ENCODE data around the gene ZNF608. TPM values are rescaled to one million over a fixed set of nuclear protein-coding genes. Genes with fewer than 3 reads are reported as not detected.

The ZNF608 gene
- total RNA-seq, 1 donor from 2014 or later: 20.6 TPM

DNA sequence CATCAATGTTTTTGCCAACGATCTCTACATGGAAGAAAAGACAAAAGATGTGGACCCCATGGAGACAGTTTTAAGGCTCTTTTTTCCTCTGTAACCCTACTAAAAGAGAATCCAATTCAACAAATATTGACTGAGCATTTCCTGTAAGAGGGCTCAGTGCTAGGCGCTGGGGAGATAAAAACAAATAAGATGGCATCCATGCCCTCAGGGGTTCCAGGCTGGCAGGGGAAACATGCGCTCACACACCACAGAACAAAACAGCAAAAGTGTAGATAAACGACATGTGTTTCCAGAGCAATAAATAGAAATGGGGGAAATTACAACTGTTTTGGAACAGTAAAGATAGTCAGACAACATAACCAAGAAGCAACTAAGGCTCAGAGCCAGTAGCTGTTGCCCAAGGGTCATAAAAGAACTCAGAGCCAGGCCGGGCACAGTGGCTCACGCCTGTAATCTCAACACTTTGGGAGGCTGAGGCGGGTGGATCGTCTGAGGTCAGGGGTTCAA is 25.2 kb downstream of the ZNF608 start:
- TF ChIP-seq POLR2A (IDR thresholded peaks at IDR 0.05) (no peak), POLR2AphosphoS5 (IDR thresholded peaks at IDR 0.05; ENCODE audit: insufficient read depth in 1 of 2, low read depth in 1 of 2) (no peak)
- TF ChIP-seq, protein P1, sequence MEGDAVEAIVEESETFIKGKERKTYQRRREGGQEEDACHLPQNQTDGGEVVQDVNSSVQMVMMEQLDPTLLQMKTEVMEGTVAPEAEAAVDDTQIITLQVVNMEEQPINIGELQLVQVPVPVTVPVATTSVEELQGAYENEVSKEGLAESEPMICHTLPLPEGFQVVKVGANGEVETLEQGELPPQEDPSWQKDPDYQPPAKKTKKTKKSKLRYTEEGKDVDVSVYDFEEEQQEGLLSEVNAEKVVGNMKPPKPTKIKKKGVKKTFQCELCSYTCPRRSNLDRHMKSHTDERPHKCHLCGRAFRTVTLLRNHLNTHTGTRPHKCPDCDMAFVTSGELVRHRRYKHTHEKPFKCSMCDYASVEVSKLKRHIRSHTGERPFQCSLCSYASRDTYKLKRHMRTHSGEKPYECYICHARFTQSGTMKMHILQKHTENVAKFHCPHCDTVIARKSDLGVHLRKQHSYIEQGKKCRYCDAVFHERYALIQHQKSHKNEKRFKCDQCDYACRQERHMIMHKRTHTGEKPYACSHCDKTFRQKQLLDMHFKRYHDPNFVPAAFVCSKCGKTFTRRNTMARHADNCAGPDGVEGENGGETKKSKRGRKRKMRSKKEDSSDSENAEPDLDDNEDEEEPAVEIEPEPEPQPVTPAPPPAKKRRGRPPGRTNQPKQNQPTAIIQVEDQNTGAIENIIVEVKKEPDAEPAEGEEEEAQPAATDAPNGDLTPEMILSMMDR (IDR thresholded peaks at IDR 0.05): no peak
- Histone ChIP-seq H3K36me3 (no peaks in the 10 kb centered on the region), H3K4me1 (peaks cover 19% of the 10 kb centered on the region), H3K27ac (no peak overlapping the region), H3K27me3 (no peaks in the 10 kb centered on the region), H3K9me3 (no peaks in the 10 kb centered on the region), H3K4me3 (no peak overlapping the region)
- DNase-seq (ENCODE audit: extremely low spot score in 2 of 2): no peak
- intact Hi-C loops (cut with DNase I): no loop called here

DNA sequence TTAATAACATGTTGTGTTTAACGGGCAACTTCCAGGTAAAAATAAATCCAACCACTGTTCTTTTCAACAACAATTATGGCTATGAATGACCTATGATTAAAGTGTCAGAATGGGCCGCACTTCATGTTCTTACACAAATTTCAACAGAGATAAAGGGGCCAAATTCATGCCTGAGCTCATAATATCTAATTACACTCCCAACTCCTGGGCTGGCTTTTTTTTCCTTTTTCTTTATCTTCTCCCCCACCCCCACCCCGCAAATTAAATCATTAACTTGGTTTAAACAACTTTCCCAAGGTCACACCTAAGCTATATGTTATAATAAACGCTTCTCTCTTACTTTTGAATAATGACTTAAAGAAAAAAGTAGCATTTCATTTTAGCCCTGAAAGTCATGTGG is 25.8 kb downstream of the ZNF608 start:
- H3K4me3 ChIP-seq: no peak overlapping the region
- no peaks in the 10 kb centered on the region for H3K9me3 ChIP-seq
- TF ChIP-seq, protein P1 (IDR thresholded peaks at IDR 0.05): no peak
- TF ChIP-seq POLR2A (IDR thresholded peaks at IDR 0.05): no peak
- TF ChIP-seq POLR2AphosphoS5 (IDR thresholded peaks at IDR 0.05; ENCODE audit: insufficient read depth in 1 of 2, low read depth in 1 of 2): no peak
- intact Hi-C loops (cut with DNase I): no loop called here
- DNase-seq (ENCODE audit: extremely low spot score in 2 of 2): no peak
- H3K36me3 ChIP-seq: no peaks in the 10 kb centered on the region
- no peaks in the 10 kb centered on the region for H3K27me3 ChIP-seq
- no peak overlapping the region for H3K27ac ChIP-seq
- peaks cover 19% of the 10 kb centered on the region for H3K4me1 ChIP-seq

DNA sequence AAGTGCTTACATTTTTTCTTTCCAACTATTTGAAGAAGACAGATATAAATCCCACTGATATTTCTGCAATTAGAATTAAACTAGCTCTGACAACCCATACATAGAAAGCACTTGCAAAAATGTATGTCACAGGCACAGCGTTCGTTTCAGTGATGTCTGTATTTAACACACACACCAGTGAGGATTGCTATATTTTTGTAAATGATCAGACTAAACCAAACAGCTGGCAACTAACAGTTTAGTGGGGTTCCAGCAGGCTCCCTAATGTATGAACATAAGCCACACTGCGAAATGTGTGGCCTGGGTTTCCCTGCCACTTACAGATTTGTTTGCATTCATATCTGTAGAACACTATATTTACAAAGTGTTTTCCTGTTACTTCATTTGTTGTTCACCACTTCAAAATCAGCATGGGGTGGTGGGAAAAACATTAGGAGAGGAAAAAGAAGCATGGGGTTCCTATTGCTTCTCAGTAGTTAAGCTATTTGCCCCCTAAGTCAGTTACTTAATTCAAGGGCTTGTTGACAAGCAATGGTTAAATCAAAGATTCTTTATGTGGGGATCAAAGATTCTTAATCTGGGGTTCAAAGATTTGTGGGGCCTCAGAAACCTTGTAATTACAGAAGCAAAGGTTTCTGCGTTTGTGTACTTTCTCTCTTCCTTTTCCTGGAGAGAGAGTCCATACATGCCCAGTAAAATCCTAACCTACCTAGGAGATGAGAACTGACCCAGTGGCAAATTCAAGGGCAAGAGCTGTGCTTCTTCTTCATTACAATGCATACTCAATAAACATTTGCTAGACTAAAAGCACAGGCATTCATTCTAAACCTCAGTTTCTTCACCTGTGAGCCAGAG is 27.1 kb downstream of the ZNF608 start:
- no peak overlapping the region for H3K4me3 ChIP-seq
- no peaks in the 10 kb centered on the region for H3K9me3 ChIP-seq
- peaks cover 19% of the 10 kb centered on the region for H3K4me1 ChIP-seq
- TF ChIP-seq POLR2A (IDR thresholded peaks at IDR 0.05): no peak
- intact Hi-C loops (cut with DNase I): no loop called here
- no peaks in the 10 kb centered on the region for H3K36me3 ChIP-seq
- H3K27me3 ChIP-seq: no peaks in the 10 kb centered on the region
- H3K27ac ChIP-seq: no peak overlapping the region
- no peak for DNase-seq (ENCODE audit: extremely low spot score in 2 of 2)

DNA sequence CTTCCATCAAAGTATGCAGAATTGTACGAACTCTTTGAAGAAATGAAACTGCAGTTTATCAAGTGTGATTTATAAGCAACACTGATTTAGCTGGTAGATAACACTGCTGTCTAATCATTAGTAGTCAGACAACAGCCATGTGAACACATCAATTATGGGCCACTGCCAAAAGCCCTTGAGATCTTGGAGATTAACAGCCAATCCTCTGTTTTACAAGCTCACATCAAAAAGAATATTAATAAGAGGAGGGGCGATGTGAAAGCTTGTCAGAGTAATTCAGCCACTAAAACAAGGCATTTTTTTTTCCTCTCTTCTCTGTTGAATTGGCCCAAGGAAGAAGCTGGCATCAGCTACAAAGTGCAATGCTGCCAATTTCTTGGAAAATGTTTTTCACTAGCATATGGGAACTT is 28.1 kb downstream of the ZNF608 start:
- Histone ChIP-seq H3K36me3 (no peaks in the 10 kb centered on the region), H3K9me3 (no peaks in the 10 kb centered on the region), H3K27me3 (no peaks in the 10 kb centered on the region), H3K4me3 (no peak overlapping the region), H3K27ac (no peak overlapping the region), H3K4me1 (peaks cover 19% of the 10 kb centered on the region)
- no peak for TF ChIP-seq POLR2AphosphoS5 (IDR thresholded peaks at IDR 0.05; ENCODE audit: insufficient read depth in 1 of 2, low read depth in 1 of 2)
- TF ChIP-seq POLR2A (IDR thresholded peaks at IDR 0.05): no peak
- TF ChIP-seq, protein P1 (IDR thresholded peaks at IDR 0.05): no peak
- no peak for DNase-seq (ENCODE audit: extremely low spot score in 2 of 2)
- intact Hi-C loops (cut with DNase I): no loop called here

DNA sequence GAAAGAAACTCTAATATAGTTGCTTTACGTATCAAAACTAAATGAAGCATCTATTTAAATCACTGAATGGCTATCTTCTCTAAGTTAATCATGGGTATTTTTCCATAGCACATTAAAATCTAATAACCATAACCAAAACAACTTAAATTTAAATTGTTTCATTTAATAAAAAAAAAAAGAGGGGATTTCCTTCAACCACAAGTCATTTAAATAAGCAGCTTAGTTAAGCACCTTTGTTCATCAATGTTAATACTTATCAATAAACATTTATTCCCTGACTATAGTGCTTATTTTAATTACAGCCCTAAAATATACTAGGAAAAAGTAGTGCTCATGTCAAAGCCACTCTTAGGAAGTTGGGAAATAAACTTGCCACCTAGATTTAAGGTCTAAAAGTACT is 30.3 kb downstream of the ZNF608 start:
- DNase-seq (ENCODE audit: extremely low spot score in 2 of 2): no peak
- Histone ChIP-seq H3K4me3 (no peak overlapping the region), H3K36me3 (no peaks in the 10 kb centered on the region), H3K9me3 (no peaks in the 10 kb centered on the region), H3K27me3 (no peaks in the 10 kb centered on the region), H3K27ac (no peak overlapping the region), H3K4me1 (peaks cover 19% of the 10 kb centered on the region)
- TF ChIP-seq POLR2A (IDR thresholded peaks at IDR 0.05) (no peak), POLR2AphosphoS5 (IDR thresholded peaks at IDR 0.05; ENCODE audit: insufficient read depth in 1 of 2, low read depth in 1 of 2) (no peak)
- TF ChIP-seq, protein P1 (IDR thresholded peaks at IDR 0.05): no peak
- intact Hi-C loops (cut with DNase I): no loop called here
